Endothelial cell (in vitro differentiated cells): ENCODE data around the gene PIGP. TPM values are rescaled to one million over a fixed set of nuclear protein-coding genes. Genes with fewer than 3 reads are reported as not detected.
"Not testable (repeated sequence)": the region's sequence is repeated elsewhere in the genome, so short reads cannot be mapped to it uniquely, and the experiment has no call there.

Experiments used
- DNase-seq: peaks from one replicate; pipeline ENCODE4 v3.0.0; 2021; ENCODE audit warnings: low spot score
- H3K27ac Mint-ChIP-seq: one replicate; pipeline ENCODE4 v1.8.0; 2021; ENCODE audit warnings: mixed read lengths, inconsistent platforms; ENCODE audit not compliant: unreplicated experiment
- H3K27me3 Mint-ChIP-seq: one replicate; pipeline ENCODE4 v1.8.0; 2021; ENCODE audit warnings: mild to moderate bottlenecking, moderate library complexity, mixed read lengths, inconsistent platforms; ENCODE audit not compliant: unreplicated experiment
- H3K36me3 Mint-ChIP-seq: one replicate; pipeline ENCODE4 v1.8.0; 2021; ENCODE audit warnings: mild to moderate bottlenecking, low read depth, mixed read lengths, inconsistent platforms; ENCODE audit not compliant: unreplicated experiment
- H3K4me1 Mint-ChIP-seq: one replicate; pipeline ENCODE4 v1.8.0; 2021; ENCODE audit warnings: mild to moderate bottlenecking, mixed read lengths, inconsistent platforms; ENCODE audit not compliant: unreplicated experiment
- H3K4me3 Mint-ChIP-seq: one replicate; pipeline ENCODE4 v1.8.0; 2021; ENCODE audit warnings: mild to moderate bottlenecking, mixed read lengths, inconsistent platforms; ENCODE audit not compliant: unreplicated experiment
- H3K9me3 Mint-ChIP-seq: one replicate; pipeline ENCODE4 v1.8.0; 2021; ENCODE audit warnings: mixed read lengths, inconsistent platforms; ENCODE audit not compliant: unreplicated experiment
- total RNA-seq: library from RNA; stranded (reverse); fragmentation: NEBNext Ultra II Directional; extraction: Animal tissue kit (Norgen Biotek cat#: 25700); gene quantifications from one replicate; pipeline ENCODE4 v1.2.1, GENCODE V29; 2021; ENCODE audit not compliant: unreplicated experiment
- TF ChIP-seq, protein P1 (sequence below): fragments of 200-600 bp; sonication (generic); IDR thresholded peaks from one replicate; pipeline ENCODE4 v1.5.0; 2021; ENCODE audit warnings: antibody characterized with exemption; ENCODE audit not compliant: unreplicated experiment

Gene PIGP
- total RNA-seq, 1 donor from 2014 or later = 14.1 TPM

DNA sequence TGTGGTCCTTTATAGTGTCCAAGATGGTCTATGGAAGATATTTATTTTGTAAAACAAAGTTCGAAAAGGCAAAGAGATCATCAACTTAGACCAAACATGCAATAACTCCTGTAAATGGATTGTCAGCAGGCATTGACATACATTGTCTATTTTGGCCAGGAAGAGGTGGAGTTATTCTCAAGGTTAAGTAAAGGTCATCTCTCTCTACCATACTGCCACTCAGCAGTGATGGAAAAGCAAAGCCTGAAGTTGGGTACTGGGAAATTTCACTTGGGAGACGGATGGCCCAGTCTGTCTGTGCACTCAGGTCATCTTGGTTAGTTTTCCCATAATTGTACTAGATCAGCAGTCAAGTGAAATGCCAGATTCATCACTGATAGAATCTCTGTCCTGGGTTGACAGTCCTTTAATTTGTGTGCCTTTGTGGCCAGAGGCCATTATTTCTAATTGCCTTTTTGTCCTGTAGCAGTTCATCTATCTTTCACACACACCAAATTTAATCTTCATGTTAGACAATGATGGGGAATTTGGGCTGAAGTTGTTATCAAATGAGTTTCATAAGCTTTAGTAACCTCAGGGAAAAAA lies 17.5 kb downstream of the PIGP start:
- no peaks in the 10 kb centered on the region for H3K9me3 Mint-ChIP-seq
- H3K36me3 Mint-ChIP-seq = peaks cover 38% of the 10 kb centered on the region
- peaks cover 2% of the 10 kb centered on the region for H3K27me3 Mint-ChIP-seq
- H3K27ac Mint-ChIP-seq = no peak overlapping the region
- DNase-seq = no peak
- H3K4me1 Mint-ChIP-seq = peaks cover 13% of the 10 kb centered on the region
- peak overlapping the region; percentile 60 for H3K4me3 Mint-ChIP-seq
- TF ChIP-seq, protein P1, sequence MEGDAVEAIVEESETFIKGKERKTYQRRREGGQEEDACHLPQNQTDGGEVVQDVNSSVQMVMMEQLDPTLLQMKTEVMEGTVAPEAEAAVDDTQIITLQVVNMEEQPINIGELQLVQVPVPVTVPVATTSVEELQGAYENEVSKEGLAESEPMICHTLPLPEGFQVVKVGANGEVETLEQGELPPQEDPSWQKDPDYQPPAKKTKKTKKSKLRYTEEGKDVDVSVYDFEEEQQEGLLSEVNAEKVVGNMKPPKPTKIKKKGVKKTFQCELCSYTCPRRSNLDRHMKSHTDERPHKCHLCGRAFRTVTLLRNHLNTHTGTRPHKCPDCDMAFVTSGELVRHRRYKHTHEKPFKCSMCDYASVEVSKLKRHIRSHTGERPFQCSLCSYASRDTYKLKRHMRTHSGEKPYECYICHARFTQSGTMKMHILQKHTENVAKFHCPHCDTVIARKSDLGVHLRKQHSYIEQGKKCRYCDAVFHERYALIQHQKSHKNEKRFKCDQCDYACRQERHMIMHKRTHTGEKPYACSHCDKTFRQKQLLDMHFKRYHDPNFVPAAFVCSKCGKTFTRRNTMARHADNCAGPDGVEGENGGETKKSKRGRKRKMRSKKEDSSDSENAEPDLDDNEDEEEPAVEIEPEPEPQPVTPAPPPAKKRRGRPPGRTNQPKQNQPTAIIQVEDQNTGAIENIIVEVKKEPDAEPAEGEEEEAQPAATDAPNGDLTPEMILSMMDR = no peak

DNA sequence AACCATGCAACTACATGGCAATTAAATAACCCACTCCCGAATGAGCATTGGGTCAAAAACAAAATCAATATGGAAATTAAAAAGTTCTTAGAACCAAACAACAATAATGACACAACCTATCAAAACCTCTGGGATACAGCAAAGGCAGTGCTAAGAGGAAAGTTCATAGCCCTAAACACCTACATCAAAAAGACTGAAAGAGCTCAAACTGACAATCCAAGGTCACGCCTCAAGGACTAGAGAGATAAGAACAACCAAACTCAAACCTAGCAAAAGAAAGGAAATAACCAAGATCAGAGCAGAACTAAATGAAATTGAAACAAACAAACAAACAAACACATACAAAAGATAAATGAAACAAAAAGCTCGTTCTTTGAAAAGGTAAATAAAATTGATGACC lies 23.1 kb downstream of the PIGP start:
- H3K27ac Mint-ChIP-seq, H3K9me3 Mint-ChIP-seq, H3K27me3 Mint-ChIP-seq, DNase-seq, H3K4me3 Mint-ChIP-seq: not testable (repeated sequence)
- Mint-ChIP-seq H3K36me3 (peaks cover 37% of the 10 kb centered on the region), H3K4me1 (peaks cover 18% of the 10 kb centered on the region)

DNA sequence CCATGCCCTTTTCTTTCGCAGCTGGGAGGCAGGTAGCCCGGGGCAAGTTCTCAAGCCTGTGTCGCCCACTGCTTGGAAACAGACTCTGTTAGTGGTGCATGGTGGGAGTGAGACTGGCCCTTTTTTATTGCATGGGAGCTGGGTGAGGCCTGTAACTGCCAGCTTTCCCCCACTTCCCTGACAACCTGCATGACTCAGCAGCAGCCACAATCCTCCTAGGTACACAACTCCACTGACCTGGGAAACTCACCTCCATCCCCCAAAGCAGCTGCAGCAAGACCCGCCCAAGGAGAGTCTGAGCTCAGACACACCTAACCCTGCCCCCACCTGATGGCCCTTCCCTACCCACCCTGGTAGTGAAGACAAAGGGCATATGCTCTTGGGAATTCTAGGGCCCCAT lies 25.8 kb downstream of the PIGP start:
- Mint-ChIP-seq H3K9me3 (no peaks in the 10 kb centered on the region), H3K27ac (no peak overlapping the region), H3K27me3 (peaks cover 6% of the 10 kb centered on the region), H3K36me3 (peaks cover 37% of the 10 kb centered on the region), H3K4me3 (no peak overlapping the region), H3K4me1 (peaks cover 28% of the 10 kb centered on the region)
- DNase-seq = no peak
- TF ChIP-seq, protein P1 = no peak

DNA sequence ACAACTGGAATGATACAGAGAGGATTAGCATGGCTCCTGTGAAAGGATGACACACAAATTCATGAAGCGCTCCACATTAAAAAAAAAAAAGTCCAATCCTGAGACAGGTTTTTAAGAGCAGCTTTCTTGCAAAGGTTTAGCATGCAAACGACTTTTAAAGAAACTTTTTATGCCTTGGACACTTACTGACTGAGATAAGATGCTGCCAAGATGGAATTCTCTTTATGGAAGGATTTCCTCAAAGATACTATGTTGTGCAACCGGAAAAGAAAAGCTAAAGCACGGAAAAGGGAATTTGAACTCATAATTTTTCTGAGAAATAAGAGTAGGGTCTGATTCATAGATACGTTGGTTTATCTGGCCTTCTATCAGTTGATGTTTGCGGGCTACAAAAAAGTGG lies 27.3 kb downstream of the PIGP start:
- H3K4me3 Mint-ChIP-seq = no peak overlapping the region
- H3K4me1 Mint-ChIP-seq = peaks cover 28% of the 10 kb centered on the region
- DNase-seq = no peak
- peaks cover 33% of the 10 kb centered on the region for H3K36me3 Mint-ChIP-seq
- TF ChIP-seq, protein P1 = no peak
- no peak overlapping the region for H3K27ac Mint-ChIP-seq
- H3K9me3 Mint-ChIP-seq = no peaks in the 10 kb centered on the region
- H3K27me3 Mint-ChIP-seq = peaks cover 4% of the 10 kb centered on the region

DNA sequence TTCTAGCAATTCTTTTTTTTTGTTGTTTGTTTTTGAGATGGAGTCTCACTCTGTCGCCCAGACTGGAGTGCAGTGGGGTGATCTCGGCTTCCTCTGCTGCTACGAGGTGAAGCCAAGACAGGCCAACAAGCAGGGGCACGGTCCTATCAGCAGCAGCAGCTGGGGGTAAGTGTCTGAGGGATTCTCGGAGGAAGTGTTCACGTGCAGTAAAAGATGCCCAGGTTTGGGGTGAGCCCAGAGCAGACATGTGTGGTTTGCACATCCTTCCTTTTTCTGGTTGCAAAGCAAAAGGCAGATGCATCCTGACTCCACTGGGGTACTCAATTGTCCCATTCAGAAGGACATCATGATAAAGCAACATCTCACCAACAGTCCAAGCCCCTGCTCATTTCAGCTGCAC lies 27.7 kb downstream of the PIGP start:
- H3K4me3 Mint-ChIP-seq = no peak overlapping the region
- H3K27me3 Mint-ChIP-seq = peaks cover 4% of the 10 kb centered on the region
- H3K9me3 Mint-ChIP-seq = no peaks in the 10 kb centered on the region
- TF ChIP-seq, protein P1 = no peak
- peaks cover 31% of the 10 kb centered on the region for H3K36me3 Mint-ChIP-seq
- no peak overlapping the region for H3K27ac Mint-ChIP-seq
- H3K4me1 Mint-ChIP-seq = peaks cover 29% of the 10 kb centered on the region
- no peak for DNase-seq
